WTC11 (cell line): ENCODE data around the gene BCL11B. TPM values are rescaled to one million over a fixed set of nuclear protein-coding genes. Genes with fewer than 3 reads are reported as not detected.

ENCODE experiments used
- ATAC-seq: fragments of 200-7000 bp; cut with Tn5 transposase; 2 replicates; pipeline ENCODE4 v1.10.0; 2021; ENCODE audit warnings: mild to moderate bottlenecking, moderate library complexity
- CTCF ChIA-PET: fragments of 300-600 bp; sonication (Branson Sonifier 250); formaldehyde crosslinking; loops from one replicate; lab custom pipeline; 2021; ENCODE audit warnings: antibody characterized with exemption; lab: Charles Lee
- POLR2A ChIA-PET: fragments of 350-600 bp; sonication (Branson Sonifier 250); formaldehyde crosslinking; loops from one replicate; lab custom pipeline; 2021; ENCODE audit warnings: antibody characterized with exemption; lab: Charles Lee
- DNase-seq: peaks from one replicate; pipeline ENCODE4 v3.0.0; 2021; ENCODE audit warnings: low spot score
- H3K27ac Mint-ChIP-seq: 2 replicates; pipeline ENCODE4 v1.8.0; 2021; ENCODE audit warnings: mixed read lengths
- H3K27me3 Mint-ChIP-seq: 2 replicates; pipeline ENCODE4 v1.8.0; 2021; ENCODE audit warnings: low read depth, mild to moderate bottlenecking, moderate library complexity, mixed read lengths
- H3K36me3 Mint-ChIP-seq: 2 replicates; pipeline ENCODE4 v1.8.0; 2021; ENCODE audit warnings: mixed read lengths
- H3K4me1 Mint-ChIP-seq: 2 replicates; pipeline ENCODE4 v1.8.0; 2022; ENCODE audit warnings: mixed read lengths
- H3K4me3 Mint-ChIP-seq: 2 replicates; pipeline ENCODE4 v1.8.0; 2021; ENCODE audit warnings: mild to moderate bottlenecking, moderate library complexity, mixed read lengths
- H3K9me3 Mint-ChIP-seq: 2 replicates; pipeline ENCODE4 v1.8.0; 2021; ENCODE audit warnings: mixed read lengths
- CBFB ChIP-seq: sonication (generic); formaldehyde crosslinking; IDR thresholded peaks from 2 replicates; pipeline ENCODE4 v1.8.1; 2022; ENCODE audit warnings: mild to moderate bottlenecking, low read depth, missing genetic modification reagents
- EMX1 ChIP-seq: fragments of 250-450 bp; sonication (Bioruptor Pico); IDR thresholded peaks from 2 replicates; pipeline ENCODE4 v1.8.0; 2021; ENCODE audit warnings: mild to moderate bottlenecking
- ESRRA ChIP-seq: sonication (generic); formaldehyde crosslinking; IDR thresholded peaks from 2 replicates; pipeline ENCODE4 v1.8.1; 2022; ENCODE audit warnings: mild to moderate bottlenecking, missing genetic modification reagents, borderline replicate concordance
- ETV6 ChIP-seq: sonication (generic); formaldehyde crosslinking; IDR thresholded peaks from 2 replicates; pipeline ENCODE4 v1.8.1; 2022; ENCODE audit warnings: mild to moderate bottlenecking, missing genetic modification reagents
- FOXK1 ChIP-seq: sonication (generic); formaldehyde crosslinking; IDR thresholded peaks from 2 replicates; pipeline ENCODE4 v1.8.0; 2022; ENCODE audit warnings: mild to moderate bottlenecking, moderate library complexity, missing genetic modification reagents
- GTF2I ChIP-seq: fragments of 250-450 bp; sonication (Bioruptor Pico); conservative IDR thresholded peaks from 2 replicates; pipeline ENCODE4 v1.4.0; 2021; ENCODE audit warnings: mild to moderate bottlenecking
- MXD4 ChIP-seq: fragments of 250-450 bp; sonication (Bioruptor Pico); IDR thresholded peaks from 2 replicates; pipeline ENCODE4 v1.8.0; 2021; ENCODE audit warnings: mild to moderate bottlenecking, moderate library complexity, borderline replicate concordance
- NR1H2 ChIP-seq: sonication (generic); formaldehyde crosslinking; IDR thresholded peaks from 2 replicates; pipeline ENCODE4 v1.9.0; 2021; ENCODE audit warnings: mild to moderate bottlenecking, moderate library complexity, missing genetic modification reagents
- NR3C1 ChIP-seq: sonication (generic); formaldehyde crosslinking; conservative IDR thresholded peaks from 2 replicates; pipeline ENCODE4 v1.8.1; 2023; ENCODE audit warnings: low read depth, mild to moderate bottlenecking, missing genetic modification reagents
- SMAD4 ChIP-seq: sonication (generic); formaldehyde crosslinking; IDR thresholded peaks from 2 replicates; pipeline ENCODE4 v1.8.0; 2022; ENCODE audit warnings: mild to moderate bottlenecking, missing genetic modification reagents
- TEAD1 ChIP-seq: sonication (generic); formaldehyde crosslinking; IDR thresholded peaks from 2 replicates; pipeline ENCODE4 v1.8.0; 2022; ENCODE audit warnings: mild to moderate bottlenecking, missing genetic modification reagents
- TP53 ChIP-seq: sonication (generic); formaldehyde crosslinking; IDR thresholded peaks from 2 replicates; pipeline ENCODE4 v1.8.1; 2023; ENCODE audit warnings: mild to moderate bottlenecking, missing genetic modification reagents
- ZNF263 ChIP-seq: sonication (generic); formaldehyde crosslinking; IDR thresholded peaks from 2 replicates; pipeline ENCODE4 v1.8.1; 2022; ENCODE audit warnings: low read depth, mild to moderate bottlenecking, moderate library complexity, missing genetic modification reagents
- ZNF396 ChIP-seq: fragments of 250-450 bp; sonication (Bioruptor Pico); IDR thresholded peaks from 2 replicates; pipeline ENCODE4 v1.8.0; 2021; ENCODE audit warnings: mild to moderate bottlenecking, moderate library complexity, borderline replicate concordance
- ZNF671 ChIP-seq: fragments of 250-450 bp; sonication (Bioruptor Pico); IDR thresholded peaks from 2 replicates; pipeline ENCODE4 v1.8.0; 2021; ENCODE audit warnings: mild to moderate bottlenecking
- total RNA-seq: library from RNA; stranded (reverse); gene quantifications from 3 replicates; pipeline ENCODE4 v1.2.3, GENCODE V29; 2021
- TF ChIP-seq, protein P1 (sequence below): sonication (generic); formaldehyde crosslinking; IDR thresholded peaks from 2 replicates; pipeline ENCODE4 v1.8.1; 2022; ENCODE audit warnings: mild to moderate bottlenecking, moderate library complexity, missing genetic modification reagents
- TF ChIP-seq, protein P2 (sequence below): sonication (generic); formaldehyde crosslinking; IDR thresholded peaks from 2 replicates; pipeline ENCODE4 v1.8.0; 2023; ENCODE audit warnings: missing genetic modification reagents, mild to moderate bottlenecking, borderline replicate concordance
- TF ChIP-seq, protein P3 (sequence below): sonication (generic); formaldehyde crosslinking; conservative IDR thresholded peaks from 2 replicates; pipeline ENCODE4 v1.8.1; 2022; ENCODE audit warnings: mild to moderate bottlenecking, missing genetic modification reagents
- TF ChIP-seq, protein P4 (sequence below): fragments of 250-450 bp; sonication (Bioruptor Pico); conservative IDR thresholded peaks from 2 replicates; pipeline ENCODE4 v1.9.0; 2021; ENCODE audit warnings: mild to moderate bottlenecking
- TF ChIP-seq, protein P5 (sequence below): fragments of 250-450 bp; sonication (Bioruptor Pico); IDR thresholded peaks from 2 replicates; pipeline ENCODE4 v1.9.0; 2021; ENCODE audit warnings: mild to moderate bottlenecking
- TF ChIP-seq, protein P6 (sequence below): sonication (generic); formaldehyde crosslinking; IDR thresholded peaks from 2 replicates; pipeline ENCODE4 v1.8.1; 2023; ENCODE audit warnings: mild to moderate bottlenecking, moderate library complexity, missing genetic modification reagents
- TF ChIP-seq, protein P7 (sequence below): sonication (generic); formaldehyde crosslinking; IDR thresholded peaks from 2 replicates; pipeline ENCODE4 v1.8.0; 2022; ENCODE audit warnings: mild to moderate bottlenecking, missing genetic modification reagents

BCL11B gene
- total RNA-seq, 1 experiment from 2014 or later, result 9.1 TPM

DNA sequence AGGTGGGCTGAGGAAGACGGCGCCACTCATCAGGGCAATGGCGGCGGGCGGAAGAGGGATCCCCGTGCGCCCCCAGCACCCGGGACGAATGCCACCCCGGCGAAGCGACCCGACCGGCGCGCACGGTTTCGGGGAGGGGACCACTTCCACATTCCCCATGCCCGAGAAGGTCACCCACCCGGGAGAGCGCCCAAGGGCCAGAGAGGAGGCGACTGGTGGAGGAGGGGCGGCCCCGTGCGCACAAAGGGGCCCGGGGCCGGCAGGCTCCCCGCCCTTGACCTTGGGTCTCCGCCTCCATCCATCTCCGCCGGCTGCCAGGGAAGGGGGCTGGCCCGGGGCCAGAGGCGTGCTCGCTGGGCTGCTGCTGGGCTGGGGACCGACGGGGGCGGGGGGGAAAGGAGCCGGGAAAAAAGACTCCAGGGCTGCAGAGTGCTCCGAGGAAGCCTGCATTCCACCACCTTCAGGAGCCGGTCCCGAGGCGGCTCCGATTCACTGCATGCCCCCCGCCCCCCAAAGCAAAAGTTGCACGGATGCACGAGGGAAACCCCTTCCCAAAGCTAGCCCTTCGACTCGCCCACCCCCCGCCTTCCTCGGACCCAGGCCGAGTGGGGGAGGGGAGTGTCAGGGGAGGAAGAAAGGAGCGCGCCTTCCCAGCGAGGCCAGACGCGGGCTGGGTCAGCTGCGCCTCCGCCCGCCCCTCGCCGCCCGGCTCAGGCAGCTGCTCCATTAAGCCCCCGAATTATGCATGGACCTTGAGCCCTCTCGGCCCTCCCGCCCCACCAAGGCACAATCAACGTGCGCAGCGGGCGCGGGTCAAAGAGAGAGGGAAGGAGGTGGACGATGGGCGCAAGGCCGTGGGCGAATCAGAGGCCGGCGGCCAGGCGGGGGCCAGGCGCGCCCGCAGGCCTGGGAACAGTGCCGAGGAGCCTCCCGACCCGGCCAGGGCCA is 26.2 kb downstream of the BCL11B start:
- H3K36me3 Mint-ChIP-seq, result peaks cover 3% of the 10 kb centered on the region
- DNase-seq (peak; percentile 88), ATAC-seq (peak; percentile 69)
- CTCF ChIA-PET, result interaction anchor here (0.6 to 2.4 kb wide), 11 partner anchors 9 to 344 kb away, joined by 3 to 10 read pairs (median 4); partner anchors contain the start of gene BCL11B
- peak overlapping the region; percentile 97 for H3K27ac Mint-ChIP-seq
- no peaks in the 10 kb centered on the region for H3K27me3 Mint-ChIP-seq
- POLR2A ChIA-PET, result interaction anchor here (0.6 to 2.2 kb wide), 11 partner anchors 8 to 235 kb away, joined by 3 to 10 read pairs (median 6); partner anchors contain the start of genes BCL11B, CCNK and SETD3
- H3K4me3 Mint-ChIP-seq, result peak overlapping the region; percentile 73
- H3K4me1 Mint-ChIP-seq, result peaks cover 78% of the 10 kb centered on the region
- H3K9me3 Mint-ChIP-seq, result no peaks in the 10 kb centered on the region
- TF ChIP-seq, protein P1, sequence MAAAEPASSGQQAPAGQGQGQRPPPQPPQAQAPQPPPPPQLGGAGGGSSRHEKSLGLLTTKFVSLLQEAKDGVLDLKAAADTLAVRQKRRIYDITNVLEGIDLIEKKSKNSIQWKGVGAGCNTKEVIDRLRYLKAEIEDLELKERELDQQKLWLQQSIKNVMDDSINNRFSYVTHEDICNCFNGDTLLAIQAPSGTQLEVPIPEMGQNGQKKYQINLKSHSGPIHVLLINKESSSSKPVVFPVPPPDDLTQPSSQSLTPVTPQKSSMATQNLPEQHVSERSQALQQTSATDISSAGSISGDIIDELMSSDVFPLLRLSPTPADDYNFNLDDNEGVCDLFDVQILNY, result peak; percentile 27; the same call in 1 of the 2 replicates
- TF ChIP-seq, protein P2, sequence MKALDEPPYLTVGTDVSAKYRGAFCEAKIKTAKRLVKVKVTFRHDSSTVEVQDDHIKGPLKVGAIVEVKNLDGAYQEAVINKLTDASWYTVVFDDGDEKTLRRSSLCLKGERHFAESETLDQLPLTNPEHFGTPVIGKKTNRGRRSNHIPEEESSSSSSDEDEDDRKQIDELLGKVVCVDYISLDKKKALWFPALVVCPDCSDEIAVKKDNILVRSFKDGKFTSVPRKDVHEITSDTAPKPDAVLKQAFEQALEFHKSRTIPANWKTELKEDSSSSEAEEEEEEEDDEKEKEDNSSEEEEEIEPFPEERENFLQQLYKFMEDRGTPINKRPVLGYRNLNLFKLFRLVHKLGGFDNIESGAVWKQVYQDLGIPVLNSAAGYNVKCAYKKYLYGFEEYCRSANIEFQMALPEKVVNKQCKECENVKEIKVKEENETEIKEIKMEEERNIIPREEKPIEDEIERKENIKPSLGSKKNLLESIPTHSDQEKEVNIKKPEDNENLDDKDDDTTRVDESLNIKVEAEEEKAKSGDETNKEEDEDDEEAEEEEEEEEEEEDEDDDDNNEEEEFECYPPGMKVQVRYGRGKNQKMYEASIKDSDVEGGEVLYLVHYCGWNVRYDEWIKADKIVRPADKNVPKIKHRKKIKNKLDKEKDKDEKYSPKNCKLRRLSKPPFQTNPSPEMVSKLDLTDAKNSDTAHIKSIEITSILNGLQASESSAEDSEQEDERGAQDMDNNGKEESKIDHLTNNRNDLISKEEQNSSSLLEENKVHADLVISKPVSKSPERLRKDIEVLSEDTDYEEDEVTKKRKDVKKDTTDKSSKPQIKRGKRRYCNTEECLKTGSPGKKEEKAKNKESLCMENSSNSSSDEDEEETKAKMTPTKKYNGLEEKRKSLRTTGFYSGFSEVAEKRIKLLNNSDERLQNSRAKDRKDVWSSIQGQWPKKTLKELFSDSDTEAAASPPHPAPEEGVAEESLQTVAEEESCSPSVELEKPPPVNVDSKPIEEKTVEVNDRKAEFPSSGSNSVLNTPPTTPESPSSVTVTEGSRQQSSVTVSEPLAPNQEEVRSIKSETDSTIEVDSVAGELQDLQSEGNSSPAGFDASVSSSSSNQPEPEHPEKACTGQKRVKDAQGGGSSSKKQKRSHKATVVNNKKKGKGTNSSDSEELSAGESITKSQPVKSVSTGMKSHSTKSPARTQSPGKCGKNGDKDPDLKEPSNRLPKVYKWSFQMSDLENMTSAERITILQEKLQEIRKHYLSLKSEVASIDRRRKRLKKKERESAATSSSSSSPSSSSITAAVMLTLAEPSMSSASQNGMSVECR (CRISPR knock-in tag), result no peak
- TF ChIP-seq ZNF396 (CRISPR knock-in tag) (no peak), ESRRA (CRISPR knock-in tag) (peak; percentile 50; the same call in 1 of the 2 replicates), EMX1 (CRISPR knock-in tag) (no peak), ZNF263 (CRISPR knock-in tag) (no peak), GTF2I (no peak), SMAD4 (no peak), NR1H2 (no peak), CBFB (CRISPR knock-in tag) (0 out of 2 replicates have a peak, but pooled peaks have one; percentile 79), TEAD1 (CRISPR knock-in tag) (no peak), MXD4 (CRISPR knock-in tag) (no peak), ZNF671 (CRISPR knock-in tag) (no peak), TP53 (CRISPR knock-in tag) (no peak), NR3C1 (CRISPR knock-in tag) (no peak), FOXK1 (CRISPR knock-in tag) (no peak; the same call in 1 of the 2 replicates), ETV6 (CRISPR knock-in tag) (0 out of 2 replicates have a peak, but pooled peaks have one; percentile 23)
- TF ChIP-seq, protein P3, sequence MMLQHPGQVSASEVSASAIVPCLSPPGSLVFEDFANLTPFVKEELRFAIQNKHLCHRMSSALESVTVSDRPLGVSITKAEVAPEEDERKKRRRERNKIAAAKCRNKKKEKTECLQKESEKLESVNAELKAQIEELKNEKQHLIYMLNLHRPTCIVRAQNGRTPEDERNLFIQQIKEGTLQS, result no peak
- TF ChIP-seq, protein P4, sequence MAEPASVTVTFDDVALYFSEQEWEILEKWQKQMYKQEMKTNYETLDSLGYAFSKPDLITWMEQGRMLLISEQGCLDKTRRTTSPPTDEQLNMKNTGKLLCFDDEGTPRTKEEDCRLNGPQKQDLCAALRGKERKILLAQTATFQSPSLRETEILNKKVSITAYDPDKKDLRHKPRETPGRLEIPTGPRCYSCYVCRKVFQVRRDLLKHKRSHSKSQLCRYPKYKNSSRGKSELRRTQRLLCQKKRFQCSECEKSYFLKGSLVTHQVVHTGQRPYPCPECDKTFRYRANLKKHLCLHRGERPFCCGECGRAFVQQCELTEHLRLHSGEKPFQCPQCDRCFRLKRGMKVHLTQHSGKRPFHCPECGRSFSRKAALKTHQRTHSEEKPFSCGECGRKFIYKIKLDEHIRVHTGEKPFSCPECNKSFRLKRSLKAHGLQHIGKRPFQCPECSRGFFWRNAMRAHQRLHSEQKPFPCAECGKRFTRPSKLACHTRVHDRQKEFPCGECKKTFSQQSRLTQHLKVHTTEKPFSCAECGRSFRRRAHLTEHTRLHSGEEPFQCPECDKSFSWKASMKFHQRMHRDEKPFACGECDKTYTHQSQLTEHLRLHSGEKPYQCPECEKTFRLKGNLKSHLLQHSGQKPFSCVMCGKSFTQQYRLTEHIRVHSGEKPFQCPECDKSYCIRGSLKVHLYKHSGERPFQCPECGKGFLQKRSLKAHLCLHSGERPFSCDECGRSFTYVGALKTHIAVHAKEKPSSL (CRISPR knock-in tag), result no peak
- TF ChIP-seq, protein P5, sequence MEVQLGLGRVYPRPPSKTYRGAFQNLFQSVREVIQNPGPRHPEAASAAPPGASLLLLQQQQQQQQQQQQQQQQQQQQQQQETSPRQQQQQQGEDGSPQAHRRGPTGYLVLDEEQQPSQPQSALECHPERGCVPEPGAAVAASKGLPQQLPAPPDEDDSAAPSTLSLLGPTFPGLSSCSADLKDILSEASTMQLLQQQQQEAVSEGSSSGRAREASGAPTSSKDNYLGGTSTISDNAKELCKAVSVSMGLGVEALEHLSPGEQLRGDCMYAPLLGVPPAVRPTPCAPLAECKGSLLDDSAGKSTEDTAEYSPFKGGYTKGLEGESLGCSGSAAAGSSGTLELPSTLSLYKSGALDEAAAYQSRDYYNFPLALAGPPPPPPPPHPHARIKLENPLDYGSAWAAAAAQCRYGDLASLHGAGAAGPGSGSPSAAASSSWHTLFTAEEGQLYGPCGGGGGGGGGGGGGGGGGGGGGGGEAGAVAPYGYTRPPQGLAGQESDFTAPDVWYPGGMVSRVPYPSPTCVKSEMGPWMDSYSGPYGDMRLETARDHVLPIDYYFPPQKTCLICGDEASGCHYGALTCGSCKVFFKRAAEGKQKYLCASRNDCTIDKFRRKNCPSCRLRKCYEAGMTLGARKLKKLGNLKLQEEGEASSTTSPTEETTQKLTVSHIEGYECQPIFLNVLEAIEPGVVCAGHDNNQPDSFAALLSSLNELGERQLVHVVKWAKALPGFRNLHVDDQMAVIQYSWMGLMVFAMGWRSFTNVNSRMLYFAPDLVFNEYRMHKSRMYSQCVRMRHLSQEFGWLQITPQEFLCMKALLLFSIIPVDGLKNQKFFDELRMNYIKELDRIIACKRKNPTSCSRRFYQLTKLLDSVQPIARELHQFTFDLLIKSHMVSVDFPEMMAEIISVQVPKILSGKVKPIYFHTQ (CRISPR knock-in tag), result no peak
- TF ChIP-seq, protein P6, sequence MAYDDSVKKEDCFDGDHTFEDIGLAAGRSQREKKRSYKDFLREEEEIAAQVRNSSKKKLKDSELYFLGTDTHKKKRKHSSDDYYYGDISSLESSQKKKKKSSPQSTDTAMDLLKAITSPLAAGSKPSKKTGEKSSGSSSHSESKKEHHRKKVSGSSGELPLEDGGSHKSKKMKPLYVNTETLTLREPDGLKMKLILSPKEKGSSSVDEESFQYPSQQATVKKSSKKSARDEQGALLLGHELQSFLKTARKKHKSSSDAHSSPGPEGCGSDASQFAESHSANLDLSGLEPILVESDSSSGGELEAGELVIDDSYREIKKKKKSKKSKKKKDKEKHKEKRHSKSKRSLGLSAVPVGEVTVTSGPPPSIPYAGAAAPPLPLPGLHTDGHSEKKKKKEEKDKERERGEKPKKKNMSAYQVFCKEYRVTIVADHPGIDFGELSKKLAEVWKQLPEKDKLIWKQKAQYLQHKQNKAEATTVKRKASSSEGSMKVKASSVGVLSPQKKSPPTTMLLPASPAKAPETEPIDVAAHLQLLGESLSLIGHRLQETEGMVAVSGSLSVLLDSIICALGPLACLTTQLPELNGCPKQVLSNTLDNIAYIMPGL (CRISPR knock-in tag), result peak; percentile 53; the same call in 1 of the 2 replicates
- TF ChIP-seq, protein P7, sequence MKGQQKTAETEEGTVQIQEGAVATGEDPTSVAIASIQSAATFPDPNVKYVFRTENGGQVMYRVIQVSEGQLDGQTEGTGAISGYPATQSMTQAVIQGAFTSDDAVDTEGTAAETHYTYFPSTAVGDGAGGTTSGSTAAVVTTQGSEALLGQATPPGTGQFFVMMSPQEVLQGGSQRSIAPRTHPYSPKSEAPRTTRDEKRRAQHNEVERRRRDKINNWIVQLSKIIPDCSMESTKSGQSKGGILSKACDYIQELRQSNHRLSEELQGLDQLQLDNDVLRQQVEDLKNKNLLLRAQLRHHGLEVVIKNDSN, result 0 out of 2 replicates have a peak, but pooled peaks have one; percentile 44
